Measurements from ENCODE around the gene TOR4A.
"Not testable (repeated sequence)": the region's sequence is repeated elsewhere in the genome, so short reads cannot be mapped to it uniquely, and the experiment has no call there.

The TOR4A gene

GRCh38 chr9:137239541-137240200 lies 37.9 kb upstream of the TOR4A start:
- DNase-seq, result not testable (repeated sequence)

GRCh38 chr9:137240318-137240840 lies 37.1 kb upstream of the TOR4A start:
- DNase-seq, result peak; percentile 73 to 89 (median 75)

DNA sequence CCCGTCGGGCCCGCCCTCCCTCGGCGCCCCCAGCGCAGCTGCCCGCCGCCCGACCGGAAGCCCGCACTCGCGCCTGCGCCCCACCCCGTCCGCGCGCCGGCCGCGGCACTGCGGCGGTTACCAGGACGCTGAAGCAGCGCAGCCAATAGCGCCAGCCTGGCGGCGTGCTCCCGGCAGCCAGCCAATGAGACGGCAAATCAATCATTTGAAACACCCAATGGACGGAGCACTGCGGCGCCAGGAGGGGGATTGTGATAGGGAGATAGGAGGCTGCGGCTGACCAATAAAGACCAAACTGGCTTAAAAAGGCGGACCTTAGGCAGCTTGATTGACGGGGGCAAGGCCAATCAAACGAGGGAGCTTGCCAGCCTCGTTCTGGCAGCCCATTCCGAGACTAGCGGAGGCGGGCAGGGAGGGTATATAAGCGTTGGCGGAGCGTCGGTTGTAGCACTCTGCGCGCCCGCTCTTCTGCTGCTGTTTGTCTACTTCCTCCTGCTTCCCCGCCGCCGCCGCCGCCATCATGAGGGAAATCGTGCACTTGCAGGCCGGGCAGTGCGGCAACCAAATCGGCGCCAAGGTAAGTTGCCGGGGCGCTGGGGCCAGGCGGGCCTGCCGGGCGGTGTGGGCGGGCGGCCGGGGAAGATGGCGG lies 36.6 kb upstream of the TOR4A start, which contains the start of gene TUBB4B:
TUBB4B (plus strand) TSS at position 447 of the 649 bp plus-strand sequence; CDS start at position 521, 74 bp downstream.
- DNase-seq, result peak; percentile 99 to 100 (median 99)

GRCh38 chr9:137241490-137242268 lies 35.8 kb upstream of the TOR4A start:
- DNase-seq, result peak; percentile 81 to 92 (median 86)

DNA sequence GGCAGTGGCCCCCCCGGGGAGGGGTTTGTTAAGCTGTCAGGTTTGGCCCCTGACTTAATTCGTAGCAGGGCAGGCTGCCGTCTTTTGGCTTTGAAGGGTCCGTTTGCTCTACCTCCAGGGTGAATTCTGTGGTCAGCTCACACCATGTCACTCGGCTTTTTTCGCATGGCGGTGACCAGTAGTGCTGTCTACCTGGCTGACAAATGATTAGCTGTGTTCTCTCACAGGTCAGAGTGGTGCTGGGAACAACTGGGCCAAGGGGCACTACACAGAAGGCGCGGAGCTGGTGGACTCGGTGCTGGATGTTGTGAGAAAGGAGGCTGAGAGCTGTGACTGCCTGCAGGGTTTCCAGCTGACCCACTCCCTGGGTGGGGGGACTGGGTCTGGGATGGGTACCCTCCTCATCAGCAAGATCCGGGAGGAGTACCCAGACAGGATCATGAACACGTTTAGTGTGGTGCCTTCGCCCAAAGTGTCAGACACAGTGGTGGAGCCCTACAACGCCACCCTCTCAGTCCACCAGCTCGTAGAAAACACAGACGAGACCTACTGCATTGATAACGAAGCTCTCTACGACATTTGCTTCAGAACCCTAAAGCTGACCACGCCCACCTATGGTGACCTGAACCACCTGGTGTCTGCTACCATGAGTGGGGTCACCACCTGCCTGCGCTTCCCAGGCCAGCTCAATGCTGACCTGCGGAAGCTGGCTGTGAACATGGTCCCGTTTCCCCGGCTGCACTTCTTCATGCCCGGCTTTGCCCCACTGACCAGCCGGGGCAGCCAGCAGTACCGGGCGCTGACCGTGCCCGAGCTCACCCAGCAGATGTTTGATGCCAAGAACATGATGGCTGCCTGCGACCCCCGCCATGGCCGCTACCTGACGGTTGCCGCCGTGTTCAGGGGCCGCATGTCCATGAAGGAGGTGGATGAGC lies 35.0 kb upstream of the TOR4A start:
- DNase-seq, result no peak

DNA sequence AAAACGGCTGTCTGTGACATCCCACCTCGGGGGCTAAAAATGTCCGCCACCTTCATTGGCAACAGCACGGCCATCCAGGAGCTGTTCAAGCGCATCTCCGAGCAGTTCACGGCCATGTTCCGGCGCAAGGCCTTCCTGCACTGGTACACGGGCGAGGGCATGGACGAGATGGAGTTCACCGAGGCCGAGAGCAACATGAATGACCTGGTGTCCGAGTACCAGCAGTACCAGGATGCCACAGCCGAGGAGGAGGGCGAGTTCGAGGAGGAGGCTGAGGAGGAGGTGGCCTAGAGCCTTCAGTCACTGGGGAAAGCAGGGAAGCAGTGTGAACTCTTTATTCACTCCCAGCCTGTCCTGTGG lies 34.3 kb upstream of the TOR4A start:
- not testable (repeated sequence) for DNase-seq

- DNase-seq, result peak in 1 of 3 donors; percentile 18
Observed at GRCh38 chr9:137243626-137244485, 33.7 kb upstream of the TOR4A start.

- DNase-seq, result no peak
Observed at GRCh38 chr9:137244486-137245449, 32.8 kb upstream of the TOR4A start.

GRCh38 chr9:137245450-137246421 lies 31.8 kb upstream of the TOR4A start:
- no peak for DNase-seq

GRCh38 chr9:137247135-137247915 lies 30.2 kb upstream of the TOR4A start:
- DNase-seq, result no peak

DNA sequence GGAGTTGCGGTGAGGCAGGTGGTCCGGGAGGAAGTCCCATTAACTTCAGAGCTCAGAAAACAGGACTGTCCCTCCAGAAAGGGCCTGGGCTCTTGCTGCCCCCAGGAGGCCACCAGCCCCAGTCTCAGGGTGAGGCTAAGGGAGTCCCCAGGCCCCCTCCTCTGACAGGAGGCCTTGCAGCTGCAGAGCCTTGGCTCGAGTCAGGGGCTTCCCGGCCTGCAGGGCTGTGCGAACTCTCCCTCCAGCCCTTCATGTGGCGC lies 29.7 kb upstream of the TOR4A start:
- DNase-seq, result no peak

GRCh38 chr9:137250329-137251193 lies 27.0 kb upstream of the TOR4A start:
- no peak for DNase-seq

GRCh38 chr9:137251194-137251461 lies 26.4 kb upstream of the TOR4A start, which contains the start of gene STPG3:
Gene STPG3, plus strand, starts transcription at chr9:137251286. Its CDS starts 1 bp downstream, at chr9:137251287.
- DNase-seq, result no peak

DNA sequence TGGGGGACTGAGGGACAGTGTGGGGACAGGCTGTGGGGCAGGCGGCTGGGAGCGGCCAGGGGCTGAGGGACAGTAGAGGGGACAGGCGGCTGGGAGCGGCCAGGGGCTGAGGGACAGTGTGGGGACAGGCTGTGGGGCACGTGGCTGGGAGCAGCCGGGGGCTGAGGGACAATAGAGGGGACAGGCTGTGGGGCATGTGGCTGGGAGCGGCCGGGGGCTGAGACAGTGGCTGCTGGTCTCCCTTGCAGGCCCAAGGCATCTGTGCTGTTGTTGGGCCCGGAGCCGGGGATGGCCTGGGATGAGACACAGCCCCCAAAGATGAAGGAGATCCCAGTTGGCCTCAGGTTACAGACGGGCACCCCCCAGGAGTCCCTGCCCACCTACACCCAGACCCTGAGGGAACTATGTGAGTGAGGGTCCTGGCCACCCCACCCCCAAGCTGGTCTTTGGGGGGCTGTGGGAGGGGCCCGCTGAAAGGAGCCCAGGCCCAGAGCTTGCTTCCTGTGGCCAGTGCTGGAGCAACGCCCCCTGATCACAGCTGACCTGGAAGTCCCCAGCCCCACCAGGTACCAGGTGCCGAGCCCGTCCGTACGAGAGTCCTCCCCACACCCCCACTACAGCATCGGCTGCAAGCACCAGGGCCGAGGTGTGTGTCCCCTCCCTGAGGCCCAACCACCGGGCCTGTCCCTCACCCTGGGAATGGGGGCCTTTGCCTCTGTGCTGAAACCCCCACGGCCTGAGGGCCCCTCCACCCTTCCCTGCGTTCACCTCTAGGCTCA lies 25.8 kb upstream of the TOR4A start:
- DNase-seq, result no peak

GRCh38 chr9:137252555-137253506 lies 24.7 kb upstream of the TOR4A start:
- no peak for DNase-seq

All from suppressor macrophage treated with lipopolysaccharide for 1 hour (primary cell).